A673 (cell line): ENCODE data around the gene ATP6V1A.

Experiments used
- CTCF ChIP-seq: fragments of 300-800, 200-600 bp; sonication (generic); conservative IDR thresholded peaks from 2 replicates; pipeline ENCODE4 v1.5.1; 2017; ENCODE audit warnings: low read depth, mild to moderate bottlenecking, antibody characterized with exemption, low read length, moderate library complexity, mixed read lengths
- EZH2 ChIP-seq: fragments of 200-600 bp; sonication (generic); IDR thresholded peaks from 2 replicates; pipeline ENCODE4 v1.6.1; 2017; ENCODE audit warnings: borderline replicate concordance, low read depth, mild to moderate bottlenecking, mixed read lengths, antibody characterized with exemption, low read length; ENCODE audit not compliant: poor library complexity, severe bottlenecking

- TF ChIP-seq CTCF (no peak), EZH2 (no peak)
These were observed 66.0 kb downstream of the ATP6V1A start for GRCh38 chr3:113812854-113813253.
